Glomerular visceral epithelial cell (primary cell): ENCODE measurements around the gene SPAG17.
A peak's percentile ranks its signal among the peaks of the same experiment; 100 is the strongest.
"Not testable (repeated sequence)": the region's sequence is repeated elsewhere in the genome, so short reads cannot be mapped to it uniquely, and the experiment has no call there.

Experiments used
- DNase-seq: peaks from one replicate; pipeline ENCODE4 v3.0.0-alpha.2; 2016; ENCODE audit errors: extremely low spot score

Gene SPAG17

GRCh38 chr1:117976381-117976780 is 208.6 kb downstream of the SPAG17 start:
- DNase-seq = no peak

GRCh38 chr1:117971777-117972176 is 213.3 kb downstream of the SPAG17 start:
- no peak for DNase-seq

GRCh38 chr1:117970252-117970651 is 214.8 kb downstream of the SPAG17 start:
- no peak for DNase-seq

GRCh38 chr1:117967881-117968280 is 217.1 kb downstream of the SPAG17 start:
- peak; percentile 25 for DNase-seq

GRCh38 chr1:117967477-117967876 is 217.6 kb downstream of the SPAG17 start:
- no peak for DNase-seq

GRCh38 chr1:117964290-117965038 is 220.6 kb downstream of the SPAG17 start:
- no peak for DNase-seq

GRCh38 chr1:117959364-117959763 is 225.7 kb downstream of the SPAG17 start:
- DNase-seq = no peak

- no peak for DNase-seq
Measured at GRCh38 chr1:117952386-117952785, 232.6 kb downstream of the SPAG17 start.

- DNase-seq = no peak
Measured at GRCh38 chr1:117942293-117942692, 242.7 kb downstream of the SPAG17 start.

GRCh38 chr1:117933769-117934168 is 251.3 kb downstream of the SPAG17 start:
- no peak for DNase-seq

- DNase-seq = no peak
Measured at GRCh38 chr1:117932576-117932975, 252.5 kb downstream of the SPAG17 start.

GRCh38 chr1:117930484-117930883 is 254.5 kb downstream of the SPAG17 start:
- DNase-seq = no peak

GRCh38 chr1:117930173-117930447 is 254.9 kb downstream of the SPAG17 start:
- no peak for DNase-seq

GRCh38 chr1:117929343-117930172 is 255.5 kb downstream of the SPAG17 start, which contains the start of the genes GDAP2 and WDR3:
GDAP2 (minus strand) TSS chr1:117929621; CDS start chr1:117920357, 9,264 bp downstream.
WDR3 (plus strand) TSS chr1:117929739; CDS start chr1:117933320, 3,581 bp downstream.
- peak; percentile 95 for DNase-seq

- DNase-seq = peak; percentile 57
Measured at GRCh38 chr1:117928881-117929342, 256.1 kb downstream of the SPAG17 start.

GRCh38 chr1:117925981-117926380 is 259.0 kb downstream of the SPAG17 start:
- DNase-seq = no peak

- not testable (repeated sequence) for DNase-seq
Measured at GRCh38 chr1:117922717-117923116, 262.3 kb downstream of the SPAG17 start.

GRCh38 chr1:117921991-117922390 is 263.0 kb downstream of the SPAG17 start:
- no peak for DNase-seq

- no peak for DNase-seq
Measured at GRCh38 chr1:117919376-117919775, 265.7 kb downstream of the SPAG17 start.

- no peak for DNase-seq
Measured at GRCh38 chr1:117911051-117911450, 274.0 kb downstream of the SPAG17 start.

- DNase-seq = no peak
Measured at GRCh38 chr1:117905019-117905418, 280.0 kb downstream of the SPAG17 start.

- DNase-seq = no peak
Measured at GRCh38 chr1:117904485-117904884, 280.5 kb downstream of the SPAG17 start.
